ENCODE data around the gene KARS1. TPM values are rescaled to one million over a fixed set of nuclear protein-coding genes. Genes with fewer than 3 reads are reported as not detected.

The KARS1 gene
- total and polyA plus RNA-seq, 2 experiments from 2014 or later = 106 to 132 TPM

DNA sequence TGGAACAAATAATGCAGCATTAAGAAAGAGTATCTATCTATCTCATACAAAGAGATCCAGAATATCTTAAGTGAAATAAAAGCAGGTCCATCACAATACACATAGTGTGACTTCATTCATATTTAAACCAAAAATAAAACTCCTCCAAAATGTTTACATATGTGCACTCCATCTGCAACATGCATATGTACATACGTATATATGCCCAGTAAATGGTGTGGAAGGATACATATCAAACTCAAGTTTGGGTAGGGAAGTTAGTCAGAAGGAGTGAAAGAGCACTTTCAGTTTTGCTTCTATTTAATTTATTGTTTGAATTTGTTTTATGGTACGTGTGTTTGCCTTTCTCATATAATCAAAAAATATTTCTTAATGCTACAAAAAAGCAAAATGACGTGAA is 12.4 kb downstream of the KARS1 start:
- Histone ChIP-seq H3K27me3 (no peaks in the 10 kb centered on the region), H3K9me3 (ENCODE audit: low read depth) (no peaks in the 10 kb centered on the region), H3K36me3 (peaks cover 47% of the 10 kb centered on the region), H3K27ac (no peak overlapping the region), H3K4me1 (ENCODE audit: low read depth) (no peaks in the 10 kb centered on the region), H3K4me3 (no peak overlapping the region)
- TF ChIP-seq, protein P1, sequence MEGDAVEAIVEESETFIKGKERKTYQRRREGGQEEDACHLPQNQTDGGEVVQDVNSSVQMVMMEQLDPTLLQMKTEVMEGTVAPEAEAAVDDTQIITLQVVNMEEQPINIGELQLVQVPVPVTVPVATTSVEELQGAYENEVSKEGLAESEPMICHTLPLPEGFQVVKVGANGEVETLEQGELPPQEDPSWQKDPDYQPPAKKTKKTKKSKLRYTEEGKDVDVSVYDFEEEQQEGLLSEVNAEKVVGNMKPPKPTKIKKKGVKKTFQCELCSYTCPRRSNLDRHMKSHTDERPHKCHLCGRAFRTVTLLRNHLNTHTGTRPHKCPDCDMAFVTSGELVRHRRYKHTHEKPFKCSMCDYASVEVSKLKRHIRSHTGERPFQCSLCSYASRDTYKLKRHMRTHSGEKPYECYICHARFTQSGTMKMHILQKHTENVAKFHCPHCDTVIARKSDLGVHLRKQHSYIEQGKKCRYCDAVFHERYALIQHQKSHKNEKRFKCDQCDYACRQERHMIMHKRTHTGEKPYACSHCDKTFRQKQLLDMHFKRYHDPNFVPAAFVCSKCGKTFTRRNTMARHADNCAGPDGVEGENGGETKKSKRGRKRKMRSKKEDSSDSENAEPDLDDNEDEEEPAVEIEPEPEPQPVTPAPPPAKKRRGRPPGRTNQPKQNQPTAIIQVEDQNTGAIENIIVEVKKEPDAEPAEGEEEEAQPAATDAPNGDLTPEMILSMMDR (IDR thresholded peaks at IDR 0.05; ENCODE audit: low read depth, low read length) = no peak
- no peak for DNase-seq (ENCODE audit: low read depth in 1 of 2, low spot score in 1 of 2)

DNA sequence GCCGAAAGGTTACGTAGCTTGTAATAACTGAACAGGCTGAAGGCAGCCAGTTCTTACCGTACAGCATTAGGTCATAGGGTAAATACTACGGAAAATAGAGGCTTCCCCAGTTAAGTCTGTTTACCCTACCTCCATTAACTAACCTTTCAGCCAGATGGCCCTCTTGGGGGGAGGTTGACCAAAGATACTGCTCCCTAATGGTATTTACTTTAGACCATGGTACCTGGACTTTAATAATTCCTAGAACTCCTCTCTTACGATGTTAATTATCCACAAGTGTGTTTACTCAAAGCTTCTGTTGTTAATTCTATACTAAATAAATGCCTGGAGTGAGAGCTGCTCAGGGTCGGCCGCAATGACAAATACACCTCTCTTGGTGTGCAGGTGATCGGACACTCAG is 14.6 kb downstream of the KARS1 start:
- no peaks in the 10 kb centered on the region for H3K4me1 ChIP-seq (ENCODE audit: low read depth)
- DNase-seq (ENCODE audit: low read depth in 1 of 2, low spot score in 1 of 2) = no peak
- H3K36me3 ChIP-seq = peaks cover 49% of the 10 kb centered on the region
- TF ChIP-seq, protein P1 (IDR thresholded peaks at IDR 0.05; ENCODE audit: low read depth, low read length) = no peak
- no peaks in the 10 kb centered on the region for H3K9me3 ChIP-seq (ENCODE audit: low read depth)
- H3K27me3 ChIP-seq = no peaks in the 10 kb centered on the region
- H3K27ac ChIP-seq = no peak overlapping the region
- no peak overlapping the region for H3K4me3 ChIP-seq

DNA sequence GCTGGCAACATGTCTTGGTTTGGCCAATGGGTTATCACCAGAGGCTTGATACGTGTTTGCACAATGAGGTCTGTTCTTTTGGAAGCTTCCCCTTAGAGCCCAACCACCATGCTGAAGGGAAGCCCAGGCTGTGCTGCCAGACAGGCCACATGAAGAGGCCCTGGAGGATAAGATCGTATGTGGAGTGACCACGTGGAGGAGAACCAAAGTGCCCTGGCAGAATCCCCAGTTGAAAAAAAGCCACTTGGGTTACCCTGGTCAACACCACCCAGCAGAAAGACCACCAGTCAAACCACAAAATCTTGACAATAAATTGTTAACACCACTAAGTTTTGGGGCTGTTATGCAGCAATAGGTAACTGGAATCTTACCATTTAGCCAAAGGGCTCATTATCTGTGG is 17.4 kb downstream of the KARS1 start:
- Histone ChIP-seq H3K27ac (no peak overlapping the region), H3K27me3 (no peaks in the 10 kb centered on the region), H3K9me3 (ENCODE audit: low read depth) (no peaks in the 10 kb centered on the region), H3K4me1 (ENCODE audit: low read depth) (no peaks in the 10 kb centered on the region), H3K4me3 (no peak overlapping the region), H3K36me3 (peaks cover 51% of the 10 kb centered on the region)
- TF ChIP-seq, protein P1 (IDR thresholded peaks at IDR 0.05; ENCODE audit: low read depth, low read length) = no peak
- no peak for DNase-seq (ENCODE audit: low read depth in 1 of 2, low spot score in 1 of 2)

DNA sequence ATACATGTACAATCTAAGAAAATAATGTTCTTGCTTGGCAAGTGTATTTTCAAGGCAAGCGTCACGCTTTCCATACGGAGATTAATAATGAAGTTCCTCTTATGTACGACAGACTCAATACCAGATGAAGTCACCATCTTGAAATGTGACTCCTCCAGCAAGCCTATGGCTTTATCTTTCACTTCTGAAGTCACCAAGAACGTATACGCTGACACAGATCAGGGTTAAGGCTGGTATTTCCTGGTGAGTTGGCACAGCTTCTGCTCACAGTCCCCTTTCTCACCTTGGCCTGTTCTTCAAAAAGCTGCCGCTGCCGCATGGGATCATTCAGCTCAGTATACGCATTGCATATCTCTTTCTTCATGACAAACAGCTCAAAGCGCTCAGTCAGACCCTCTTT is 18.3 kb downstream of the KARS1 start:
- DNase-seq (ENCODE audit: low read depth in 1 of 2, low spot score in 1 of 2) = no peak
- TF ChIP-seq, protein P1 (IDR thresholded peaks at IDR 0.05; ENCODE audit: low read depth, low read length) = no peak
- Histone ChIP-seq H3K4me3 (no peak overlapping the region), H3K9me3 (ENCODE audit: low read depth) (no peaks in the 10 kb centered on the region), H3K27me3 (no peaks in the 10 kb centered on the region), H3K4me1 (ENCODE audit: low read depth) (no peaks in the 10 kb centered on the region), H3K36me3 (peaks cover 42% of the 10 kb centered on the region), H3K27ac (no peak overlapping the region)

DNA sequence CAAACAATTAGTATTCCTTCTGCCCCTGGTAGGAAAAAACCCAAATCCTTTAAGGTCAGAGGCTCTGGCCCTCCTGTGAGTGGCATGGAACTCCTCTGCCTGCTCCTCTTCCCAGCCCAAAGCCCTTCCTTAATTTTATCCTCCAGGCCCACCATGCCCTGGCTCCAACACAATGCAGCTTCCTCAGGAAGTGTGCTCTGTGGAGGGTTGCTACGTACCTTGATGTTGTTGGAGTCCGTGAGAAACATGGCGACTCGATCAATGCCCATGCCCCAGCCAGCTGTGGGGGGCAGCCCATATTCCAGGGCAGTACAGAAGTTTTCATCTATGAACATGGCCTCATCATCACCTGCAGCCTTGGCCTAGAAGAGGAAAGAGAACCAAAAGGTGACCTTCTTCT is 19.1 kb downstream of the KARS1 start:
- DNase-seq (ENCODE audit: low read depth in 1 of 2, low spot score in 1 of 2) = no peak
- H3K9me3 ChIP-seq (ENCODE audit: low read depth) = no peaks in the 10 kb centered on the region
- H3K27me3 ChIP-seq = no peaks in the 10 kb centered on the region
- H3K4me3 ChIP-seq = no peak overlapping the region
- TF ChIP-seq, protein P1 (IDR thresholded peaks at IDR 0.05; ENCODE audit: low read depth, low read length) = no peak
- peak overlapping the region; percentile 66 for H3K27ac ChIP-seq
- H3K4me1 ChIP-seq (ENCODE audit: low read depth) = no peaks in the 10 kb centered on the region
- H3K36me3 ChIP-seq = peaks cover 35% of the 10 kb centered on the region

DNA sequence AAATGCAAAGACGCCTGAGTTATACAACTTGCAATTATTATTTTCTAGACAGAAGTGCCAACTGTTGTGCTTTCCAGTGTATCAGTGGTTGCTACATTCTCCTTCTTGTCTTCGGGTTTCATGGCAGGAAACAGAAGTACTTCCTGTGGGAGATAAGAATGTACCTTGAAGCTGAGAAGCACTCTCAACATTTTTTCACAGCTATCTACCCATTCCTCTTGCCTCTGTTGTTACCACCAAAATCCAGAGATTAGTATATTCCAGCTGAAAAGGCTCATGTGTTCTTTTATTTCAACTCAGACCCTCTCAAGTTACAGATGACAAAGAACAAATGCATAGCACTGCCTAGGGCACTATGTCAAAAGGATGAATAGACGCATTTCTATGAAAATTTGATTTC is 19.6 kb downstream of the KARS1 start:
- H3K4me1 ChIP-seq (ENCODE audit: low read depth) = no peaks in the 10 kb centered on the region
- peaks cover 35% of the 10 kb centered on the region for H3K36me3 ChIP-seq
- no peak overlapping the region for H3K4me3 ChIP-seq
- peak in 1 of 2 donors; percentile 85 for DNase-seq (ENCODE audit: low read depth in 1 of 2, low spot score in 1 of 2)
- H3K27me3 ChIP-seq = no peaks in the 10 kb centered on the region
- no peaks in the 10 kb centered on the region for H3K9me3 ChIP-seq (ENCODE audit: low read depth)
- H3K27ac ChIP-seq = peak overlapping the region; percentile 66
- TF ChIP-seq, protein P1 (IDR thresholded peaks at IDR 0.05; ENCODE audit: low read depth, low read length) = no peak

All from cardiac muscle cell (in vitro differentiated cells and primary cell).